IMR-90 (cell line): ENCODE data around the gene CKLF. TPM values are rescaled to one million over a fixed set of nuclear protein-coding genes. Genes with fewer than 3 reads are reported as not detected.

ENCODE experiments used
- ATAC-seq: fragments of 200-7000 bp; cut with Tn5 transposase; 2 replicates; pipeline ENCODE4 v1.9.1; 2020; ENCODE audit warnings: low read depth, mild to moderate bottlenecking, moderate library complexity
- BruUV-seq: library from RNA; stranded (reverse); fragments of 400-500 nt; replicated peaks from 2 replicates; lab custom pipeline; 2021; lab: Mats Ljungman, UMichigan
- CTCF ChIA-PET: fragments of 300-600 bp; formaldehyde crosslinking; extraction: SDS; loops from one replicate; lab custom pipeline; 2021; ENCODE audit warnings: antibody characterized with exemption; lab: Yijun Ruan, JAX
- POLR2A ChIA-PET: fragments of 300-600 bp; sonication (Branson Sonifier 250); formaldehyde crosslinking; loops from one replicate; lab custom pipeline; 2022; ENCODE audit warnings: antibody characterized with exemption; ENCODE audit not compliant: unreplicated experiment; lab: Charles Lee
- DNase-seq: peaks from one replicate; pipeline ENCODE4 v3.0.0; 2013
- H2AFZ ChIP-seq: replicated peaks from 2 replicates; pipeline ENCODE3; 2013; ENCODE audit warnings: low read length, mild to moderate bottlenecking; ENCODE audit not compliant: poor library complexity
- H2AK5ac ChIP-seq: 2 replicates; pipeline ENCODE4 v1.6.1; 2013; ENCODE audit warnings: low read depth, low read length, inconsistent platforms
- H2AK9ac ChIP-seq: replicated peaks from 2 replicates; pipeline ENCODE3; 2013; ENCODE audit warnings: mild to moderate bottlenecking, low read depth, low read length, moderate library complexity; ENCODE audit not compliant: poor library complexity
- H2BK120ac ChIP-seq: 2 replicates; pipeline ENCODE4 v1.6.1; 2013; ENCODE audit warnings: low read depth, low read length, inconsistent platforms
- H2BK15ac ChIP-seq: 3 replicates; pipeline ENCODE4 v1.6.1; 2013; ENCODE audit warnings: low read depth, low read length, inconsistent platforms
- H2BK20ac ChIP-seq: 2 replicates; pipeline ENCODE4 v1.6.1; 2013; ENCODE audit warnings: low read depth, mild to moderate bottlenecking, inconsistent platforms, low read length, moderate library complexity
- H2BK5ac ChIP-seq: 2 replicates; pipeline ENCODE4 v1.6.1; 2013; ENCODE audit warnings: mild to moderate bottlenecking, low read depth, low read length, inconsistent platforms; ENCODE audit not compliant: poor library complexity, severe bottlenecking
- H3K14ac ChIP-seq: replicated peaks from 2 replicates; pipeline ENCODE4 v1.6.1; 2013; ENCODE audit warnings: low read depth, low read length, inconsistent platforms
- H3K18ac ChIP-seq: 2 replicates; pipeline ENCODE4 v1.6.1; 2013; ENCODE audit warnings: low read depth, low read length, control low read depth
- H3K23ac ChIP-seq: 2 replicates; pipeline ENCODE4 v1.6.1; 2013; ENCODE audit warnings: low read depth, low read length, inconsistent platforms
- H3K27ac ChIP-seq: 2 replicates; pipeline ENCODE4 v1.5.1; 2013; ENCODE audit warnings: mild to moderate bottlenecking, control low read depth, low read length; ENCODE audit not compliant: insufficient read depth
- H3K27me3 ChIP-seq: 2 replicates; pipeline ENCODE4 v1.6.1; 2013; ENCODE audit warnings: low read length; ENCODE audit not compliant: control insufficient read depth, insufficient read depth
- H3K36me3 ChIP-seq: 2 replicates; pipeline ENCODE4 v1.6.1; 2013; ENCODE audit warnings: low read length, mixed read lengths; ENCODE audit not compliant: control insufficient read depth, insufficient read depth
- H3K4ac ChIP-seq: 2 replicates; pipeline ENCODE4 v1.6.1; 2013; ENCODE audit warnings: low read depth, low read length, inconsistent platforms
- H3K4me1 ChIP-seq: 2 replicates; pipeline ENCODE4 v1.6.1; 2013; ENCODE audit warnings: low read length, mixed read lengths; ENCODE audit not compliant: control insufficient read depth, insufficient read depth
- H3K4me2 ChIP-seq: 2 replicates; pipeline ENCODE4 v1.6.1; 2013; ENCODE audit warnings: low read depth, mild to moderate bottlenecking, control low read depth, low read length, moderate library complexity
- H3K4me3 ChIP-seq: 2 replicates; pipeline ENCODE4 v1.5.1; 2013; ENCODE audit warnings: low read depth, mild to moderate bottlenecking, control low read depth, low read length, moderate library complexity; ENCODE audit not compliant: insufficient read depth
- H3K56ac ChIP-seq: 2 replicates; pipeline ENCODE4 v1.6.1; 2013; ENCODE audit warnings: low read length, inconsistent platforms; ENCODE audit not compliant: insufficient read depth; ENCODE audit errors: extremely low read depth
- H3K79me1 ChIP-seq, 2 experiments: 2 replicates each; pipeline ENCODE4 v1.6.1; 2013; ENCODE audit warnings: low read length in 2 of 2, inconsistent platforms in 1 of 2, low read depth in 1 of 2
- H3K9ac ChIP-seq: 2 replicates; pipeline ENCODE4 v1.6.1; 2013; ENCODE audit warnings: low read depth, low read length, control low read depth
- H3K9me1 ChIP-seq: 2 replicates; pipeline ENCODE4 v1.6.1; 2013; ENCODE audit warnings: low read length, inconsistent platforms; ENCODE audit not compliant: insufficient read depth
- H3K9me3 ChIP-seq: 2 replicates; pipeline ENCODE4 v1.6.1; 2013; ENCODE audit warnings: low read length; ENCODE audit not compliant: control insufficient read depth, insufficient read depth
- H4K20me1 ChIP-seq: 2 replicates; pipeline ENCODE4 v1.6.1; 2013; ENCODE audit warnings: low read length, inconsistent platforms; ENCODE audit not compliant: insufficient read depth
- H4K5ac ChIP-seq: 2 replicates; pipeline ENCODE4 v1.6.1; 2013; ENCODE audit warnings: mild to moderate bottlenecking, low read depth, low read length, control low read depth
- H4K8ac ChIP-seq, 2 experiments: 2 replicates each; pipeline ENCODE4 v1.6.1; 2013; ENCODE audit warnings: low read depth in 2 of 2, low read length in 2 of 2, control low read depth in 1 of 2, inconsistent platforms in 1 of 2
- H4K91ac ChIP-seq: 2 replicates; pipeline ENCODE4 v1.6.1; 2013; ENCODE audit warnings: low read depth, low read length, inconsistent platforms; ENCODE audit not compliant: insufficient read depth
- BHLHE40 ChIP-seq: fragments of 150-350 bp; IDR thresholded peaks from 2 replicates; pipeline ENCODE4 v1.6.1; 2016; ENCODE audit warnings: mild to moderate bottlenecking, low read depth, low read length
- CEBPB ChIP-seq: IDR thresholded peaks from 2 replicates; pipeline ENCODE4 v1.6.1; 2012; ENCODE audit warnings: low read depth, low read length, improper control_type of control experiment
- CHD1 ChIP-seq: IDR thresholded peaks from 2 replicates; pipeline ENCODE4 v1.6.1; 2012; ENCODE audit warnings: low read depth, low read length, improper control_type of control experiment
- CTCF ChIP-seq: conservative IDR thresholded peaks from 2 replicates; pipeline ENCODE4 v1.5.1; 2012; ENCODE audit warnings: mild to moderate bottlenecking, low read depth, low read length, improper control_type of control experiment
- ELK1 ChIP-seq: fragments of 150-350 bp; IDR thresholded peaks from 2 replicates; pipeline ENCODE4 v1.6.1; 2016; ENCODE audit warnings: low read depth, mild to moderate bottlenecking, low read length, moderate library complexity, borderline replicate concordance
- FOS ChIP-seq: fragments of 150-350 bp; IDR thresholded peaks from 2 replicates; pipeline ENCODE4 v1.6.1; 2016; ENCODE audit warnings: low read depth, low read length
- MAZ ChIP-seq: IDR thresholded peaks from 2 replicates; pipeline ENCODE4 v1.6.1; 2012; ENCODE audit warnings: low read depth, mild to moderate bottlenecking, low read length, improper control_type of control experiment, moderate library complexity, borderline replicate concordance
- MXI1 ChIP-seq: IDR thresholded peaks from 2 replicates; pipeline ENCODE4 v1.6.1; 2012; ENCODE audit warnings: low read depth, mild to moderate bottlenecking, low read length, moderate library complexity, borderline replicate concordance
- NFE2L2 ChIP-seq: fragments of 150-350 bp; IDR thresholded peaks from 2 replicates; pipeline ENCODE4 v1.6.1; 2016; ENCODE audit warnings: low read depth, mild to moderate bottlenecking, low read length
- POLR2A ChIP-seq: IDR thresholded peaks from 2 replicates; pipeline ENCODE4 v1.6.1; 2012; ENCODE audit warnings: mild to moderate bottlenecking, low read depth, low read length
- RAD21 ChIP-seq: IDR thresholded peaks from 2 replicates; pipeline ENCODE4 v1.6.1; 2012; ENCODE audit warnings: low read length, improper control_type of control experiment
- RCOR1 ChIP-seq: IDR thresholded peaks from 2 replicates; pipeline ENCODE4 v1.6.1; 2012; ENCODE audit warnings: mild to moderate bottlenecking, low read length, improper control_type of control experiment; ENCODE audit not compliant: insufficient replicate concordance
- RFX5 ChIP-seq: IDR thresholded peaks from 2 replicates; pipeline ENCODE4 v1.8.0; 2012; ENCODE audit warnings: low read depth, mild to moderate bottlenecking, low read length, moderate library complexity
- SMC3 ChIP-seq: fragments of 150-350 bp; IDR thresholded peaks from 2 replicates; pipeline ENCODE4 v1.6.1; 2016; ENCODE audit warnings: low read depth, mild to moderate bottlenecking, antibody characterized with exemption, low read length, moderate library complexity
- WGBS, 2 experiments: methylation state at CpG; one replicate each; pipeline versions ENCODE4 v1.1.5 to v1.1.7; 2013; ENCODE audit warnings: missing lambda C conversion rate in 2 of 2; ENCODE audit not compliant: insufficient read length in 1 of 2; ENCODE audit errors: extremely low coverage in 2 of 2; 5-methylcytosine and 5-hydroxymethylcytosine counted together
- dilution Hi-C: fragments of 300-500 bp; cut with HindIII; formaldehyde crosslinking; loops from one replicate; pipeline ENCODE4 v1.14.3; 2018; ENCODE audit warnings: low sequenced_read_pairs; ENCODE audit not compliant: unreplicated experiment
- in situ Hi-C: fragments of 300-500 bp; cut with MboI; formaldehyde crosslinking; loops from 3 replicates; pipeline ENCODE4 v1.14.3; 2019; ENCODE audit warnings: low sequenced_read_pairs, inconsistent platforms, mixed read lengths
- intact Hi-C: fragments of 100-400 bp; cut with micrococcal nuclease; formaldehyde crosslinking; loops from 2 replicates; pipeline ENCODE4 v1.10.0; 2022
- polyA plus RNA-seq, 3 experiments: library from polyadenylated mRNA; depleted of rRNA; stranded (reverse); fragments of >200 nt; gene quantifications; 2 replicates each; pipeline ENCODE4 v1.2.3, GENCODE V29; 2012; ENCODE audit warnings: low replicate concordance in 1 of 3
- total RNA-seq: library from RNA; depleted of rRNA; stranded (reverse); fragments of >200 nt; gene quantifications from 2 replicates; pipeline ENCODE4 v1.2.3, GENCODE V29; 2012

CKLF gene
- total and polyA plus RNA-seq, 2 of the 4 experiments (the other 2 are of a cell fraction), result 60.8 to 92.2 TPM

- Histone ChIP-seq H3K79me1 (peaks cover 0 to 11% of the 10 kb centered on the region in 2 experiments; a peak in 1 of 4 replicates), H3K4me2 (no peak overlapping the region), H3K56ac (no peak overlapping the region), H4K20me1 (peaks cover 2% of the 10 kb centered on the region; the same call in 1 of the 2 replicates), H3K14ac (no peak overlapping the region), H2AK5ac (no peak overlapping the region), H4K8ac (no peak overlapping the region), H4K91ac (no peak overlapping the region), H4K5ac (no peak overlapping the region), H3K9me3 (no peaks in the 10 kb centered on the region), H3K23ac (no peak overlapping the region), H2BK5ac (no peak overlapping the region), H3K27ac (no peak overlapping the region), H3K36me3 (peaks cover 3% of the 10 kb centered on the region; the same call in 1 of the 2 replicates), H3K9me1 (peaks cover 27% of the 10 kb centered on the region), H2AFZ (no peak overlapping the region), H3K4ac (no peak overlapping the region), H2BK120ac (no peak overlapping the region), H2BK15ac (no peak overlapping the region), H3K9ac (no peak overlapping the region), H3K4me1 (peaks cover 19% of the 10 kb centered on the region), H2BK20ac (no peak overlapping the region), H3K4me3 (no peak overlapping the region), H3K27me3 (no peaks in the 10 kb centered on the region), H3K18ac (no peak overlapping the region), H2AK9ac (no peak overlapping the region)
- 91% methylated on average over 3 of the region's 5 CpGs; no CpG with 5 or more reads in 1 of the 2 experiments for WGBS, 2 experiments
- TF ChIP-seq ELK1, result no peak
- TF ChIP-seq CHD1, result no peak
- no peak for TF ChIP-seq RFX5
- no peak for TF ChIP-seq CEBPB
- no peak for TF ChIP-seq POLR2A
- no peak for TF ChIP-seq NFE2L2
- no peak for TF ChIP-seq RCOR1
- no peak for TF ChIP-seq MAZ
- TF ChIP-seq MXI1, result no peak
- no peak for TF ChIP-seq BHLHE40
- no peak for TF ChIP-seq CTCF
- no peak for TF ChIP-seq SMC3
- no peak for TF ChIP-seq RAD21
- TF ChIP-seq FOS, result no peak
- no peak for DNase-seq
- intact Hi-C loops (no loop called here), dilution Hi-C loops (no loop called here), in situ Hi-C loops (no loop called here)
- ChIA-PET POLR2A (interaction anchor here (0.6 kb wide), 1 partner anchor 77 kb away, joined by 10 read pairs; no protein-coding TSS in a partner anchor), CTCF (no interaction called here)
- no peak for ATAC-seq
- no TSS peak for BruUV-seq
Observed at GRCh38 chr16:66510298-66510697, 42.1 kb upstream of the CKLF start.
